HepG2 (cell line): ENCODE data around the gene NME7. TPM values are rescaled to one million over a fixed set of nuclear protein-coding genes. Genes with fewer than 3 reads are reported as not detected.

Experiments
- FOXK1 ChIP-seq: sonication (generic); formaldehyde crosslinking; IDR thresholded peaks from 2 replicates; pipeline ENCODE4 v1.4.0; 2020; ENCODE audit warnings: low read depth, missing genetic modification reagents, borderline replicate concordance
- FOXK2 ChIP-seq: fragments of 450-650 bp; IDR thresholded peaks from 2 replicates; pipeline ENCODE4 v1.6.1; 2016
- HMG20B ChIP-seq: conservative IDR thresholded peaks from 2 replicates; pipeline ENCODE4 v1.6.1; 2016; ENCODE audit warnings: missing genetic modification reagents, missing compliant biosample characterization
- HNRNPH1 ChIP-seq: fragments of 200-400 bp; formaldehyde crosslinking; optimal IDR thresholded peaks from 2 replicates; pipeline ENCODE3; 2017; ENCODE audit warnings: mild to moderate bottlenecking, low read depth, low read length
- ISL2 ChIP-seq: sonication (generic); formaldehyde crosslinking; IDR thresholded peaks from 2 replicates; pipeline ENCODE4 v1.5.0; 2020; ENCODE audit warnings: missing genetic modification reagents
- NFIB ChIP-seq: sonication (generic); formaldehyde crosslinking; IDR thresholded peaks from 2 replicates; pipeline ENCODE4 v1.9.0; 2021; ENCODE audit warnings: missing genetic modification reagents, mild to moderate bottlenecking, borderline replicate concordance
- POGK ChIP-seq: sonication (generic); formaldehyde crosslinking; conservative IDR thresholded peaks from 2 replicates; pipeline ENCODE4 v1.8.0; 2022; ENCODE audit warnings: mild to moderate bottlenecking, moderate library complexity, missing genetic modification reagents
- RBM39 ChIP-seq: fragments of 200-400 bp; formaldehyde crosslinking; IDR thresholded peaks from one replicate; pipeline ENCODE4 v1.6.1; 2018; ENCODE audit warnings: antibody characterized with exemption, mild to moderate bottlenecking, low read depth, low read length; ENCODE audit not compliant: poor library complexity, severe bottlenecking
- SRSF9 ChIP-seq: fragments of 200-400 bp; formaldehyde crosslinking; IDR thresholded peaks from 2 replicates; pipeline ENCODE4 v1.6.1; 2018; ENCODE audit warnings: borderline replicate concordance, mild to moderate bottlenecking, low read depth, low read length; ENCODE audit not compliant: insufficient read depth, poor library complexity, severe bottlenecking
- TOPORS ChIP-seq: sonication (generic); formaldehyde crosslinking; IDR thresholded peaks from 2 replicates; pipeline ENCODE4 v1.8.0; 2023; ENCODE audit warnings: mild to moderate bottlenecking, missing genetic modification reagents
- ZMYM4 ChIP-seq: sonication (generic); formaldehyde crosslinking; IDR thresholded peaks from 2 replicates; pipeline ENCODE4 v1.8.1; 2023; ENCODE audit warnings: mild to moderate bottlenecking, missing genetic modification reagents
- ZNF12 ChIP-seq: sonication (generic); formaldehyde crosslinking; IDR thresholded peaks from 2 replicates; pipeline ENCODE4 v1.5.0; 2020; ENCODE audit warnings: missing genetic modification reagents
- ZNF343 ChIP-seq: sonication (generic); formaldehyde crosslinking; IDR thresholded peaks from 2 replicates; pipeline ENCODE4 v1.4.0; 2020; ENCODE audit warnings: mild to moderate bottlenecking, missing genetic modification reagents
- ZNF589 ChIP-seq: sonication (generic); formaldehyde crosslinking; conservative IDR thresholded peaks from 2 replicates; pipeline ENCODE4 v1.8.0; 2022; ENCODE audit warnings: mild to moderate bottlenecking, moderate library complexity, missing genetic modification reagents
- ZNF609 ChIP-seq: sonication (generic); formaldehyde crosslinking; IDR thresholded peaks from 2 replicates; pipeline ENCODE4 v1.4.0; 2020; ENCODE audit warnings: mild to moderate bottlenecking, missing genetic modification reagents, borderline replicate concordance
- polyA plus RNA-seq, 8 experiments: library from polyadenylated mRNA; depleted of rRNA in 3 of 8; stranded (reverse) in 7 of 8; unstranded in 1 of 8; fragments of >200 nt; fragmentation: Illumina TruSeq in 4 of 8; extraction: Trizol in 4 of 8; gene quantifications; 2 replicates each; pipeline versions ENCODE4 v1.2.1 to v1.2.3, GENCODE V29; 2011 to 2016; ENCODE audit warnings: low read depth in 4 of 8, missing spikeins in 1 of 8, mixed read lengths in 1 of 8; ENCODE audit not compliant: insufficient read depth in 1 of 8
- total RNA-seq, 5 experiments: library from RNA; depleted of rRNA; stranded (reverse); fragments of >200 nt; fragmentation: Illumina TruSeq; extraction: Trizol; gene quantifications; 2 replicates each; pipeline ENCODE4 v1.2.3, GENCODE V29; 2016; ENCODE audit warnings: low read depth in 1 of 5
- TF ChIP-seq, protein P1 (sequence below): IDR thresholded peaks from 2 replicates; pipeline ENCODE4 v1.6.1; 2016; ENCODE audit warnings: low read depth, borderline replicate concordance
- TF ChIP-seq, protein P2 (sequence below): sonication (generic); formaldehyde crosslinking; IDR thresholded peaks from 2 replicates; pipeline ENCODE4 v1.5.1; 2020; ENCODE audit warnings: missing genetic modification reagents, mild to moderate bottlenecking, borderline replicate concordance
- TF ChIP-seq, protein P3 (sequence below): sonication (generic); formaldehyde crosslinking; IDR thresholded peaks from 2 replicates; pipeline ENCODE4 v1.4.0; 2020; ENCODE audit warnings: mild to moderate bottlenecking, missing genetic modification reagents

Gene NME7
- total and polyA plus RNA-seq, 2 of the 13 experiments (the other 11 are each of a cell fraction or from before 2014, with no cell fraction given) = 9.4 to 22.5 TPM

DNA sequence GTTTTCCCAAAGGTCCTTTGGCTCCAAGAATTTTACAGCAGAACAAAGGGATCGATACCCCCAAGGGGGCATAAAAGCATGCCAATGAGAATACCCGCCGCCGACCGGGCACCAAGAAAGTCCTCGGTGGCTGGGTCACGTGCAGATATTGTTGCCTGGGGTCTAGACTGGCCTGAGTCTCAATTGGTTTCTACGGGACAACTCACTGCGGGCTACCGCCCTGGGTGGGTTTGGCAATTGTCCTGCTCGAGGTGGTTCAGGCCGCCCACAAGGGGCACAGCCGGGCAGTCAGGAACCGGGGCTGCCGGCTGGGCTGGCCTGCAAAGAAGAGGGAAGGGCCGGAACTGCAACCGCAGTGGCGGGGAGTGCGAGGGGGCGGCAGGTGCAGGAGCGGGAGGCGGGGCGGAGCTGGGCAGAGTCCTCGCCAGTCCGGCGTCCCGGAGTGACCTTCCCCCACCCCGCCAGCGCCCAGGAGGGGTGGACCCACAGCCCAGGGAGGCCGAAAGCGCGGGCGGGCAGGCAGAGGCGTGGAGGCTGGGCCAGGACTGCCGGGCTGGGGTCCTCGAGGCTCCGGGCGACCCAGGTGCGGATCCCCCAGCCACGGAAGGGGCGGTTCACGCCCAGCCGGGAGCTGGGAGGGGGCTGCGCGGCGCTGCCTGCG lies 262.0 kb downstream of the NME7 start (continued):
- no peak for TF ChIP-seq FOXK2
- TF ChIP-seq POGK (CRISPR knock-in tag) = peak; percentile 89
- no peak for TF ChIP-seq SRSF9
- TF ChIP-seq HNRNPH1 = no peak
- TF ChIP-seq, protein P1, sequence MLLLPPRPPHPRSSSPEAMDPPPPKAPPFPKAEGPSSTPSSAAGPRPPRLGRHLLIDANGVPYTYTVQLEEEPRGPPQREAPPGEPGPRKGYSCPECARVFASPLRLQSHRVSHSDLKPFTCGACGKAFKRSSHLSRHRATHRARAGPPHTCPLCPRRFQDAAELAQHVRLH (CRISPR knock-in tag) = 0 out of 2 replicates have a peak, but pooled peaks have one; percentile 37
- no peak for TF ChIP-seq NFIB (CRISPR knock-in tag)
- no peak for TF ChIP-seq FOXK1 (CRISPR knock-in tag)
- peak; percentile 84 for TF ChIP-seq HMG20B
- TF ChIP-seq, protein P2, sequence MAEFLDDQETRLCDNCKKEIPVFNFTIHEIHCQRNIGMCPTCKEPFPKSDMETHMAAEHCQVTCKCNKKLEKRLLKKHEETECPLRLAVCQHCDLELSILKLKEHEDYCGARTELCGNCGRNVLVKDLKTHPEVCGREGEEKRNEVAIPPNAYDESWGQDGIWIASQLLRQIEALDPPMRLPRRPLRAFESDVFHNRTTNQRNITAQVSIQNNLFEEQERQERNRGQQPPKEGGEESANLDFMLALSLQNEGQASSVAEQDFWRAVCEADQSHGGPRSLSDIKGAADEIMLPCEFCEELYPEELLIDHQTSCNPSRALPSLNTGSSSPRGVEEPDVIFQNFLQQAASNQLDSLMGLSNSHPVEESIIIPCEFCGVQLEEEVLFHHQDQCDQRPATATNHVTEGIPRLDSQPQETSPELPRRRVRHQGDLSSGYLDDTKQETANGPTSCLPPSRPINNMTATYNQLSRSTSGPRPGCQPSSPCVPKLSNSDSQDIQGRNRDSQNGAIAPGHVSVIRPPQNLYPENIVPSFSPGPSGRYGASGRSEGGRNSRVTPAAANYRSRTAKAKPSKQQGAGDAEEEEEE (CRISPR knock-in tag) = no peak
- TF ChIP-seq ZMYM4 = peak; percentile 85
- no peak for TF ChIP-seq ZNF589 (CRISPR knock-in tag)
- TF ChIP-seq ZNF12 = no peak
- TF ChIP-seq ZNF343 (CRISPR knock-in tag) = no peak
- TF ChIP-seq ZNF609 (CRISPR knock-in tag) = peak; percentile 75; the same call in 1 of the 2 replicates
- TF ChIP-seq TOPORS (CRISPR knock-in tag) = peak; percentile 74; the same call in 1 of the 2 replicates
- peak; percentile 87 for TF ChIP-seq RBM39
- peak; percentile 74 for TF ChIP-seq ISL2
- TF ChIP-seq, protein P3, sequence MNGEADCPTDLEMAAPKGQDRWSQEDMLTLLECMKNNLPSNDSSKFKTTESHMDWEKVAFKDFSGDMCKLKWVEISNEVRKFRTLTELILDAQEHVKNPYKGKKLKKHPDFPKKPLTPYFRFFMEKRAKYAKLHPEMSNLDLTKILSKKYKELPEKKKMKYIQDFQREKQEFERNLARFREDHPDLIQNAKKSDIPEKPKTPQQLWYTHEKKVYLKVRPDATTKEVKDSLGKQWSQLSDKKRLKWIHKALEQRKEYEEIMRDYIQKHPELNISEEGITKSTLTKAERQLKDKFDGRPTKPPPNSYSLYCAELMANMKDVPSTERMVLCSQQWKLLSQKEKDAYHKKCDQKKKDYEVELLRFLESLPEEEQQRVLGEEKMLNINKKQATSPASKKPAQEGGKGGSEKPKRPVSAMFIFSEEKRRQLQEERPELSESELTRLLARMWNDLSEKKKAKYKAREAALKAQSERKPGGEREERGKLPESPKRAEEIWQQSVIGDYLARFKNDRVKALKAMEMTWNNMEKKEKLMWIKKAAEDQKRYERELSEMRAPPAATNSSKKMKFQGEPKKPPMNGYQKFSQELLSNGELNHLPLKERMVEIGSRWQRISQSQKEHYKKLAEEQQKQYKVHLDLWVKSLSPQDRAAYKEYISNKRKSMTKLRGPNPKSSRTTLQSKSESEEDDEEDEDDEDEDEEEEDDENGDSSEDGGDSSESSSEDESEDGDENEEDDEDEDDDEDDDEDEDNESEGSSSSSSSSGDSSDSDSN (CRISPR knock-in tag) = peak; percentile 94
